ENCODE measurements around the gene CR2.

The CR2 gene

GRCh38 chr1:207454046-207454964, at the start of gene CR2:
CR2 (plus strand) TSS chr1:207454328; CDS start chr1:207454419, 91 bp downstream.
- TF ChIP-seq CTCF (IDR thresholded peaks at IDR 0.05) (peak; percentile 84), ZFX (IDR thresholded peaks at IDR 0.05; ENCODE audit: borderline replicate concordance) (no peak)
- no peak within 1 kb of the TSS for H3K27ac ChIP-seq

GRCh38 chr1:207404849-207405525, 49.1 kb upstream of the CR2 start:
- TF ChIP-seq CTCF (IDR thresholded peaks at IDR 0.05) (peak; percentile 91), ZFX (IDR thresholded peaks at IDR 0.05; ENCODE audit: borderline replicate concordance) (no peak)
- H3K27ac ChIP-seq: no peak overlapping the region

DNA sequence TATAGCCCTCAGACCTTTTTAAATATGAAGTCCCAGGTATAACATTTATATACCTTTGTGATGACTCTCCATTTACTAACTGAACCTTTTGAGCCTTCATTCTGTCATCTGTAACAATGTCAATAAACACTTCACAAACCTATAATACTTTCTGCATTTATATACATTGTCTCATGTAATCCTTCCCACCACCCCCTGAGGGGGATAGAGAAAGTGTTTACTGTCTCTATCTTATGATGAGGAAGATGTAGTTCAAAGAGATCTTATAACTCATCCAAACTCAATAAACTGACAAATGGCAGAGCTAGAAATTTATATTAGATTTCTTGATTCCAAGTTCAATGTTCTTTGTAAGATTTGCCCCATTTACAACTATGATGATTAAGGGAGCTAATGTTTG, 48.3 kb upstream of the CR2 start:
- TF ChIP-seq ZFX (IDR thresholded peaks at IDR 0.05; ENCODE audit: borderline replicate concordance) (no peak), CTCF (IDR thresholded peaks at IDR 0.05) (no peak)
- H3K27ac ChIP-seq: no peak overlapping the region

DNA sequence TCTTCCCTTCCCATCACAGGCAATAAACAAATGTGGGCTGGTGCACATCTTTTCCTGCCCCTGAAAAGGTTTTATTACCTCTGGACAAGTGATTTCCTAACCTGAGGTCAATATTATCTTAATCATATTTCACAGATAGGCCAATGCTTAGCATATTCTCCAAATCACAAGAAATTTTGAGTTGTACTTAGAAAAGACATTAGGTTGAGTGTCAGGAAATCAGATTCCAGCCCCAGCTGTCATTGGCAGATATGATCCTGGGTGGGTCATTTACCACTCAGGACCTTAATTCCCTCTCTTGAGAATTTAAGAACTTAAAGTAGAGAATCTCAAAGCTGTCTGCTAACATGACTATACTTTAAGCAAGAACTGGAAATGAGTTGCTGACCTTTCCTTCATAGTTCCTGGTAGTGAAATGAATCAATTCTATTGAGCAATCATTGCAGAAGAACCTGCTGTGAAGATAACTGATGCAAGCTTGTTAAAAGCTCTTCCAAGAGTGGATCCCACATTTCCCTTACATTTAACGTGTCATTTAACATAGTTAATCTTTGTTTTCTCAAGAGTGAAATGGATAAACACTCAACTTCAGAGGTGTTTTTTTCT, 46.4 kb upstream of the CR2 start:
- no peak for TF ChIP-seq CTCF (IDR thresholded peaks at IDR 0.05)
- no peak overlapping the region for H3K27ac ChIP-seq

DNA sequence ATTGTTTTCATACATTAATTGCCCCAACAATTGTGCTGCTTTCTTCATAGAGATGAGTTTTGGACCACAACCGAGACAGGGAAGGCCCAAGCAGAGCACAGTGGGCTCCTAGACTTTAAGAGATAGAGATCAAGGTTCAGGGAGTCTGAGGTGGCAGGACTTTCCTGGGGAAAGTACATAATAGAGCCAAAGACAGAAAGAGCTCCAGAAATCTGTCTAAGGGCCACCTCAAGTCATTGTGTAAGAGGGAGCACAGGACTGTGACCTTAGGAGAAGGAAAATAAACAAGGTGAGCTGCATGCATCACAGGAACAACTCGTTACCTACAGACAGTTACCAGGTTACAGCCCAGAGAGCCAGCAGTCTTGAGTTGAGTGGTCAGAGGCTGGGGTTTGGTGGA, 41.3 kb upstream of the CR2 start:
- no peak for TF ChIP-seq ZFX (IDR thresholded peaks at IDR 0.05; ENCODE audit: borderline replicate concordance)
- no peak for TF ChIP-seq CTCF (IDR thresholded peaks at IDR 0.05)
- no peak overlapping the region for H3K27ac ChIP-seq

- no peak overlapping the region for H3K27ac ChIP-seq
- TF ChIP-seq ZFX (IDR thresholded peaks at IDR 0.05; ENCODE audit: borderline replicate concordance): no peak
- TF ChIP-seq CTCF (IDR thresholded peaks at IDR 0.05): no peak
Measured at GRCh38 chr1:207414606-207415108, 39.5 kb upstream of the CR2 start.
